ENCODE measurements around the gene ATP13A5.

ATP13A5 gene

DNA sequence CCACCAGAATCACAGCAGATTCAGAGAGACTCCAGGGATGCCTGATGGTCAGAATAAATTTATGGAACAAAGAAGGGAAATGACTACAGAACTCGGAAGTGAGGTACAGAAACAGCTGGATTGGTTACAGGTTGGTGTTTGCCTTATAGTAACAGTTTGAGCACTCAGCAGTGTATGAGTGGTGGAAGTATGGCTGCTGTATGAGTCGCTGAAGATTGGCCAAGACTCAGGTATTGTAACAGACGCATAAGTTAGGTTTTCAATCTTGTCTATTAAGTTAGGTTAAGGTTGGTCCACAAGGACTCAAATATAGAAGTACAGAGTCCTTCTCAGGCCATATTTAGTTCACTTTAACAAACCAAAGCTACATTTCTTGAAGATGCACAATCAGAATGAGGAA lies 33.1 kb downstream of the ATP13A5 start:
- no peak overlapping the region for H3K27ac ChIP-seq (ENCODE audit: low read depth, low read length)
- WGBS = 94% methylated on average over 3 of the region's 3 CpGs
- H3K9me3 ChIP-seq (ENCODE audit: insufficient read depth, low read depth, low read length) = no peaks in the 10 kb centered on the region
- H3K4me3 ChIP-seq (ENCODE audit: low read length) = no peak overlapping the region
- H3K36me3 ChIP-seq (ENCODE audit: insufficient read depth, low read length) = no peaks in the 10 kb centered on the region
- no peak overlapping the region for H3K9ac ChIP-seq (ENCODE audit: low read depth, low read length)
- H3K4me1 ChIP-seq (ENCODE audit: insufficient read depth, low read length) = peaks cover 39% of the 10 kb centered on the region
- H3K27me3 ChIP-seq (ENCODE audit: insufficient read depth, low read length) = no peaks in the 10 kb centered on the region

DNA sequence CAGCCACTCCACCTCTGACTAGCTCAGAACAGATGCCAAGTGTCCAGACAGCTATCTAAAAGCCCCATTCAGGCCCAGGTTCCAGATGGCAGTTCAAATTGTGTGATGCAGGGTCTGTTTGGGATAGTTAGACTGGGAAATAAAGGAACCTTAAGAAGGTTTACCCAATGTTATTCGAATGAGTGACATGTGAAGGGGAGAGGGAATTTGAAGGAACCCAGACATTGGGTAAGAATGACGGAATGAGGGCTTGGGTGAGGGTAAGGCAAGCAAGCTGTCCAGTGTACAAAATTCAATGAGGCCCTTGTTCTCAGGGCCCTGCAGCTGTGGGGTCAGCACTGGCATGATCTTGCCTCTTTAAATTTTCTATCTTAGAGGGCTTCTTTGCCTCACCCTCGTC lies 34.1 kb downstream of the ATP13A5 start:
- no peak overlapping the region for H3K9ac ChIP-seq (ENCODE audit: low read depth, low read length)
- no peaks in the 10 kb centered on the region for H3K36me3 ChIP-seq (ENCODE audit: insufficient read depth, low read length)
- no peak overlapping the region for H3K27ac ChIP-seq (ENCODE audit: low read depth, low read length)
- no peaks in the 10 kb centered on the region for H3K9me3 ChIP-seq (ENCODE audit: insufficient read depth, low read depth, low read length)
- 62% methylated on average over 3 of the region's 3 CpGs for WGBS
- no peak overlapping the region for H3K4me3 ChIP-seq (ENCODE audit: low read length)
- H3K27me3 ChIP-seq (ENCODE audit: insufficient read depth, low read length) = no peaks in the 10 kb centered on the region
- H3K4me1 ChIP-seq (ENCODE audit: insufficient read depth, low read length) = peaks cover 36% of the 10 kb centered on the region

DNA sequence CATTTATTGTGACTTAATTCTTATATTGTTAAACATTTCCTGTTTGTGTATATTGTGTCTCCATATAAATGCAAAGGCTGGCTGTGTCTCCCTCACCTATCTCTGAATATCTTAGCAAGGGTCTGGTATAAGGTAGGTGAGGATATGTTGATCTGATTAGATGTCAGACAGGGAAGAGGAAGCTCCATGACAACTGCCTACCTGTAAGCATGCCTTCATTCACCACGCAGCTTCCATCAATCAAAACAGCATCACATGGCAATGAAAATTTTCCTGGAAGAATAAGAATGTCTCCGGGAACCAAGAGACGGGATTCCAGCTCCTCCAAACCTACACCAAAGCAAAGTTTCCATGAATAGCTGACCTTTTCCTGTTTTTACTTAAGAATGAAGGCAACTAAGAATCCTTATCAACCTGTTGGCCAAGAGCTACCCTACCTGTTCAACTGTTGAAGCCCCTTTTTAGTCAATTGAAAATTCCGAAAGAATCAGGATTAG lies 34.8 kb downstream of the ATP13A5 start:
- Histone ChIP-seq H3K4me1 (ENCODE audit: insufficient read depth, low read length) (peaks cover 28% of the 10 kb centered on the region), H3K9ac (ENCODE audit: low read depth, low read length) (no peak overlapping the region), H3K9me3 (ENCODE audit: insufficient read depth, low read depth, low read length) (no peaks in the 10 kb centered on the region), H3K4me3 (ENCODE audit: low read length) (no peak overlapping the region), H3K27ac (ENCODE audit: low read depth, low read length) (no peak overlapping the region), H3K36me3 (ENCODE audit: insufficient read depth, low read length) (no peaks in the 10 kb centered on the region), H3K27me3 (ENCODE audit: insufficient read depth, low read length) (no peaks in the 10 kb centered on the region)
- WGBS = 96% methylated on average over 4 of the region's 4 CpGs

- 91% methylated on average over 2 of the region's 2 CpGs for WGBS
- Histone ChIP-seq H3K36me3 (ENCODE audit: insufficient read depth, low read length) (no peaks in the 10 kb centered on the region), H3K27ac (ENCODE audit: low read depth, low read length) (no peak overlapping the region), H3K27me3 (ENCODE audit: insufficient read depth, low read length) (no peaks in the 10 kb centered on the region), H3K9me3 (ENCODE audit: insufficient read depth, low read depth, low read length) (no peaks in the 10 kb centered on the region), H3K4me1 (ENCODE audit: insufficient read depth, low read length) (peaks cover 16% of the 10 kb centered on the region), H3K4me3 (ENCODE audit: low read length) (no peak overlapping the region), H3K9ac (ENCODE audit: low read depth, low read length) (no peak overlapping the region)
Measured at GRCh38 chr3:193342551-193342950, 36.0 kb downstream of the ATP13A5 start.

DNA sequence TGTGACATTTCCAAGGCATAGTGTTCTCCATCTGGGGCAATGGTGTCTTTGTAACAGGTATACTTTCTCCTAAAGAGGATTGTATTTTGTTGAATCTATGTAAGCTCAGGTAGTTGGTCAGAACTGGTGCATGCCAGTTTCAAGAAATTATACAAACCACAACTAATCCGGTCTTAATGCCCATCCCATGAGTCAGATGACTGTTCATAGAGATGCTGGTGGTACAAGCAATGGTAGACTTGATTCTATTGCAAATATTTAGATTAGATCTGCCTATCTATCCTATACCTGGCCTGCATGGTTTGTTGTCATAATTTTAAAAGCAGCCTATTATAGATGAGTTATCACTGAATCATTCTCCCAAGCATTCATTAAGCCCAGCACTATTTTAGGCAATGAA lies 43.5 kb downstream of the ATP13A5 start:
- no peaks in the 10 kb centered on the region for H3K36me3 ChIP-seq (ENCODE audit: insufficient read depth, low read length)
- H3K4me3 ChIP-seq (ENCODE audit: low read length) = no peak overlapping the region
- no peak overlapping the region for H3K9ac ChIP-seq (ENCODE audit: low read depth, low read length)
- no peaks in the 10 kb centered on the region for H3K27me3 ChIP-seq (ENCODE audit: insufficient read depth, low read length)
- H3K4me1 ChIP-seq (ENCODE audit: insufficient read depth, low read length) = no peaks in the 10 kb centered on the region
- no peaks in the 10 kb centered on the region for H3K9me3 ChIP-seq (ENCODE audit: insufficient read depth, low read depth, low read length)
- H3K27ac ChIP-seq (ENCODE audit: low read depth, low read length) = no peak overlapping the region
- WGBS = no CpG with 5 or more reads among the region's 1 CpG

DNA sequence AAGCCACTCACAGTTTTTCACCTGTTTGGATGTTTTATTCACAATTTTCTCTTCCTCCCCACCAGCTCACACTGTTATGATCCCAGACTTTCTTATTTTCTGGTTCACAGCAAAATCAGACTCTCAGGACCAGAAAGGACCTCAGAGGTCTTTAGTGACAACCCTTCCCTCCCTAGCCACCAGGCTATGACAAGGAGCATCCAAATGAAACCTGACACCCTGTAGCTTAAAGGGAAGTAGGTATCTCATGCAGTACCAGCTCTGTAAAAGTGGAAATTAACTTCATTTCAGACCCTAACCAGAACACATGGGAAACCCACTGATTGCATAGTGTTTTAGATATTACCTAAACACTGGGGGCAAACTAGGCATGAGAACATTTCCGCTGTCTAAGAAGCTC lies 45.3 kb downstream of the ATP13A5 start:
- no peak overlapping the region for H3K9ac ChIP-seq (ENCODE audit: low read depth, low read length)
- H3K36me3 ChIP-seq (ENCODE audit: insufficient read depth, low read length) = no peaks in the 10 kb centered on the region
- no peak overlapping the region for H3K27ac ChIP-seq (ENCODE audit: low read depth, low read length)
- no peaks in the 10 kb centered on the region for H3K9me3 ChIP-seq (ENCODE audit: insufficient read depth, low read depth, low read length)
- H3K27me3 ChIP-seq (ENCODE audit: insufficient read depth, low read length) = no peaks in the 10 kb centered on the region
- WGBS = 95% methylated on average over 1 of the region's 1 CpG
- no peak overlapping the region for H3K4me3 ChIP-seq (ENCODE audit: low read length)
- H3K4me1 ChIP-seq (ENCODE audit: insufficient read depth, low read length) = no peaks in the 10 kb centered on the region

GRCh38 chr3:193330555-193331204 lies 47.9 kb downstream of the ATP13A5 start:
- Histone ChIP-seq H3K36me3 (ENCODE audit: insufficient read depth, low read length) (no peaks in the 10 kb centered on the region), H3K27me3 (ENCODE audit: insufficient read depth, low read length) (no peaks in the 10 kb centered on the region), H3K27ac (ENCODE audit: low read depth, low read length) (no peak overlapping the region), H3K4me1 (ENCODE audit: insufficient read depth, low read length) (no peaks in the 10 kb centered on the region), H3K9ac (ENCODE audit: low read depth, low read length) (no peak overlapping the region), H3K4me3 (ENCODE audit: low read length) (no peak overlapping the region), H3K9me3 (ENCODE audit: insufficient read depth, low read depth, low read length) (no peaks in the 10 kb centered on the region)
- WGBS = 88% methylated on average over 3 of the region's 3 CpGs

DNA sequence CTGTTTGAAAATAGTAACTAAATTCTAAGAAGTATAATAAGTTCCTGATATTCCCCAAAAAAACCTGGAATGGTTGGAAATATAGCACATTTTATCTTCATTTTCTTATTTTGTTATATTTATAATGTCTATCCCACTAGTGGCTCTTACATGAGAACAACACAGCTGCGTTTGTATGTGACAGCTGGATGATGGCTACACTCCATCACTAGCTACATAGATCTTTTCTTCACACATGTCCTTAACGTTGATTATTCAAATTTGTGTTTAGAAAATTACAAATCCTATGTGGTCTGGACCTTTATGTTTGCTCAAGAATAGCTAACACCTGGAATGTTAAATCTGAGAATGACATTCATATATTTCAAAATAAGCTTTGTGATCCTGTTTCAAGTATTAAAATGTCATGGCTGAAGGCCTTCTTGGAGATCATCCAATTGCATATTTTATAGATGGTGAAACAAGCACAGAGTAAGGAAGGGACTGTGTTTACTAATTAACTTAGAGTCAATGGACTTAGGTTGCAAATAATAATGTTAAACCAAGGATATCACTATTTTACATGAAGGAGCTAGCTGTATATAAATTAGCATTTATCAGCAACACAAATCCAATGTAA lies 60.8 kb downstream of the ATP13A5 start:
- Histone ChIP-seq H3K4me3 (ENCODE audit: low read length) (no peak overlapping the region), H3K27ac (ENCODE audit: low read depth, low read length) (no peak overlapping the region), H3K27me3 (ENCODE audit: insufficient read depth, low read length) (no peaks in the 10 kb centered on the region), H3K9me3 (ENCODE audit: insufficient read depth, low read depth, low read length) (no peaks in the 10 kb centered on the region), H3K36me3 (ENCODE audit: insufficient read depth, low read length) (no peaks in the 10 kb centered on the region), H3K4me1 (ENCODE audit: insufficient read depth, low read length) (peaks cover 7% of the 10 kb centered on the region; the same call in 1 of the 2 replicates), H3K9ac (ENCODE audit: low read depth, low read length) (no peak overlapping the region)
- 96% methylated on average over 2 of the region's 2 CpGs for WGBS

- H3K4me3 ChIP-seq (ENCODE audit: low read length) = no peak overlapping the region
- no peak overlapping the region for H3K9ac ChIP-seq (ENCODE audit: low read depth, low read length)
- no peaks in the 10 kb centered on the region for H3K9me3 ChIP-seq (ENCODE audit: insufficient read depth, low read depth, low read length)
- H3K4me1 ChIP-seq (ENCODE audit: insufficient read depth, low read length) = peaks cover 10% of the 10 kb centered on the region; the same call in 1 of the 2 replicates
- no peaks in the 10 kb centered on the region for H3K27me3 ChIP-seq (ENCODE audit: insufficient read depth, low read length)
- no peaks in the 10 kb centered on the region for H3K36me3 ChIP-seq (ENCODE audit: insufficient read depth, low read length)
- no peak overlapping the region for H3K27ac ChIP-seq (ENCODE audit: low read depth, low read length)
- 91% methylated on average over 3 of the region's 3 CpGs for WGBS
Measured at GRCh38 chr3:193314161-193314560, 64.4 kb downstream of the ATP13A5 start.

- H3K4me3 ChIP-seq (ENCODE audit: low read length) = no peak overlapping the region
- H3K4me1 ChIP-seq (ENCODE audit: insufficient read depth, low read length) = peaks cover 10% of the 10 kb centered on the region; the same call in 1 of the 2 replicates
- no peaks in the 10 kb centered on the region for H3K9me3 ChIP-seq (ENCODE audit: insufficient read depth, low read depth, low read length)
- 91% methylated on average over 3 of the region's 3 CpGs for WGBS
- no peaks in the 10 kb centered on the region for H3K36me3 ChIP-seq (ENCODE audit: insufficient read depth, low read length)
- no peak overlapping the region for H3K9ac ChIP-seq (ENCODE audit: low read depth, low read length)
- H3K27ac ChIP-seq (ENCODE audit: low read depth, low read length) = no peak overlapping the region
- H3K27me3 ChIP-seq (ENCODE audit: insufficient read depth, low read length) = no peaks in the 10 kb centered on the region
Measured at GRCh38 chr3:193313061-193313958, 65.2 kb downstream of the ATP13A5 start.

Data from HUES64 (cell line).